Stimulated activated CD4-positive, alpha-beta T cell treated with anti-CD3 and anti-CD28 coated beads, Interleukin-12 subunit alpha, Interleukin-12 subunit beta, amount 100 ng/mL, for 48 hours (primary cell): Measurements from ENCODE around the gene HHAT.

ENCODE experiments used
- DNase-seq, 3 donors: peaks; one replicate each; pipeline ENCODE4 v3.0.0-alpha.2; 2020; ENCODE audit warnings: low read depth in 2 of 3, low spot score in 1 of 3

The HHAT gene

DNA sequence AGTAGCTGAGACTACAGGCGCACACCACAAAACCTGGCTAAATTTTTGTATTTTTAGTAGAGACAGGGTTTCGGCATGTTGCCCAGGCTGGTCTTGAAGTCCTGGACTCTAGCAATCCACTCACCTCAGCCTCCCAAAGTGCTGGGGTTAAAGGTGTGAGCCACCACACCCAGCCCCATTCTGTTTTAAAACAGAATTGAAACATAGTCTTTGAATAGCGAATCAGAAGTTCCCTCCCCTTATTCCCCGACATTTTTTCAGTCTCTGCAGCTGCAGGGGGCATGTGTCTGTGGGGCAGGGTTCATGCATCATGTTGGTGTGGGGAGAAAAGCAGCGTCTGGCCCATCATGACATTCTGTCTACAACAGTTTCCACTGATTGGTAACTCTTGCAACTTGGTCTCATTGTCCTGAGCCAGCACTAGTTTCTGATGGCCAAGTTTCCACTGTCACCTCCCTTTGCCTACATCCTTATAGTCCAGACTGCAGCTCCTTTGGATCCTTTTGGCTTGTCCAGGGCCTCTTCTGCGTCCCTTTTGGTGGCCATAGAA lies 15.6 kb upstream of the HHAT start:
- no peak for DNase-seq

DNA sequence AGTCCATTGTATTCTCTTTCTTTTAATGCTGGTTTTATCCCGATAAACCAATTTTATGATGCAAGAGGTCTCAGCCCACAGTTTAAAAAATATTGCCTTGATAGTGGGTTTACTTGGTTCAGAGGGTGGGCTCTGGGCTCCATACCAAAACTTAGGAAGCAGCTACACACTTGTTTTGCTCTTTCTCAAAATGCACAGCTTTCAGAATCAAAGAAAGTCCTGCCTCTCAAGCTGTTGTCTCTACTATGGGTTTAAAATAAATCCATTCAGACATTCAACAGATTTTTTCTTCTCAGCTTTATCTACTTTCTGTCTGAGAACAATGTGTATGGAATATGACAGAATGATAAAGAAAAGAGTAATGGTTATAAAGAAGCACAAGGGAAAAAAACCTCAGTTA lies 14.8 kb upstream of the HHAT start:
- no peak for DNase-seq

GRCh38 chr1:210315529-210315928 lies 13.2 kb upstream of the HHAT start:
- DNase-seq = no peak

- DNase-seq = no peak
Measured at GRCh38 chr1:210321131-210321530, 7.6 kb upstream of the HHAT start.

DNA sequence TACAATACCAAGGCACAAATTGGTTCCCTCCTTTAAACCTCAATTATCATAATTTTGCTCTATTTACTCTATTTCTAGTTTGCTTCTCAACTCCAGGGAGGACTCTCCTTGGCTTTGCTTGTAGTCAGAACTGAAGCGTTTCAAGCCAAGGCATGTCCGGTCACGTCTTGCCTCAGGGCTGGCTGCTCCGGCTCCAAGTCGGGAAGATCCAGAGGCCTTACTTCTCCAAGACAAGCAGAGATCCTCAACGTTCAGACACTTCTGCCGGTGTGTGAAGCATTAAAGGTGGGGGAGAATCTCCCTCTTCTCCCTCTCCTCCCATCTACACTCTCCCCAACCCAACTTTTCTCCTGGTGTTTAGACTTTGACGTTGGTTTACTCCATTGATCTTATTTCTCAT lies 7.2 kb upstream of the HHAT start:
- DNase-seq = no peak

DNA sequence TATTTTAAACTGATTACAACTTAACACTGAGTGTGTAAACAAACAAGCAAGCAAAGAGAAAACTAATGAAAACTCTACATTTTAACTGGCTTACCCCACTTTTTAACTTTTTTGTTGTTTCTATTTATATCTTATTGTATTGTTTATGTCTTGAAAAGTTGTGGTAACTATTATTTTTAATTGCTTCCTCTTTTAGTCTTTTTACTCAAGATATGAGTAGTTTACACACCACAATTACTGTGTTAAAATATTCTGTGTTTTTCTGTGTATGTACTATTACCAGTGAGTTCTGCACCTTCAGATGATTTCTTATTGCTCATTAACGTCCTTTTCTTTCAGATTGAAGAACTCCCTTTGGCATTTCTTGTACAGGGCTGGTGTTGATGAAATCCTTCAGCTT lies 4.7 kb upstream of the HHAT start:
- no peak for DNase-seq

DNA sequence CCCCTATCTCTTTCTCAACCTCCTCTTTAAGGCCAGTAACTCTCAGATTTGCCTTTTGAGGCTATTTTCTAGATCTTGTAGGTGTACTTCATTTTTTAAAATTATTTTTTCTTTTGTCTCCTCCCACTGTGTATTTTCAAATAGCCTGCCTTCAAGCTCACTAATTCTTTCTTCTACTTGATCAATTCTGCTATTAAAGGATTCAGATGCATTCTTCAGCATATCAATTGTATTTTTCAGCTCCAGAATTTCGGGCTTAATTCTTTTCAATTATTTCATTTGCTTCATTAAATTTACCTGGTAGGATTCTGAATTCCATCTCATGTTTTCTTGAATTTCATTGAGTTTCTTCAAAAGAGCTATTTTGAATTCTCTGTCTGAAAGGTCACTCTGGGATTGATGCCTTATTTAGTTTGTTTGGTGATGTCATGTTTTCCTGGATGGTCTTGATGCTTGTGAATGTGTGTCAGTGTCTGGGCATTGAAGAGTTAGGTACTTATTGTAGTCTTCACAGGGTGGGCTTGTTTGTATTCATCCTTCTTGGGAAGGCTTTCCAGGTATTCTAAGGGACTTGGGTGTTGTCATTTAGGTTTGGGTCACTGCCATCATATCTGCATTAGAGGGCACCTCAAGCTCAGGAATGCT lies 3.6 kb upstream of the HHAT start:
- no peak for DNase-seq

- no peak for DNase-seq
Measured at GRCh38 chr1:210328032-210328745, 513 bp upstream of the HHAT start.

- DNase-seq = no peak
Measured at GRCh38 chr1:210330279-210330866, 1.7 kb downstream of the HHAT start.

DNA sequence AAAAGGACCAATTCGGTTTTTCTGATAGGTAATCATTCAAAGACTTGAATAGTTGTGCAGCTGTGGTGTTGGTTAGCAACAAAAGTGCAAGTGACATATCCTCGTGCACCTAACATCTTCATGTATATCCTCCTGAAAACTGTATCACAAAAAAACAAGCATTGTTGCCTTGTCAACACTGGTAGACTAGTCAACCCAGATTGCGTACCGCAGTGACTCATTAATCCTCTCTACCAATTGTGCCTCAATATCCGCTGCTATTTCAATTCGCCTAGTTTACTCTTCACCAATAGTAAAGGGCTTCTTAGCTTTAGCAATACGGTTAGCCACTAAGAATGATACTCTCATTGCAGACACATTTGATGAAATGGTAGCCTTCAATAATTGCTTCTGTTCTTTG lies 3.5 kb downstream of the HHAT start:
- DNase-seq = no peak

GRCh38 chr1:210332719-210333398 lies 4.2 kb downstream of the HHAT start:
- DNase-seq = peak; percentile 51 to 60 (median 52)

DNA sequence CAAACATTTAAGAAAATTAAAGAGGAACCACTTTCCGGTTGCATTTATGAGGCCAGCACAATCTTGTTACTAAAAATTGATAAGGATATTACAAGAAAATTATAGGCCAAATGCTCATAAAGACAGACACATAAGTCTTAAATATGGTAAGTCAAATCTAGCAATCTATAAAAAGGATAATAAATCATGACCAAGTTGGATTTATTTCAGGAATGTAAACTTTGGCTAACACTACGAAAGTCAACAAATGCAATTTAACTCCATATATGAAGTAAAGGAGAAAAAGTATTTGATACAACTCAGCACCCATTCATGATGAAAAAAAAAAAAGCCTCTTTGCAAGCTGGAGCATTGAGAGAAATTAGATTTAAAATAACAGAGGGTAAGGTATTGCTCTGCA lies 6.3 kb downstream of the HHAT start:
- no peak for DNase-seq

DNA sequence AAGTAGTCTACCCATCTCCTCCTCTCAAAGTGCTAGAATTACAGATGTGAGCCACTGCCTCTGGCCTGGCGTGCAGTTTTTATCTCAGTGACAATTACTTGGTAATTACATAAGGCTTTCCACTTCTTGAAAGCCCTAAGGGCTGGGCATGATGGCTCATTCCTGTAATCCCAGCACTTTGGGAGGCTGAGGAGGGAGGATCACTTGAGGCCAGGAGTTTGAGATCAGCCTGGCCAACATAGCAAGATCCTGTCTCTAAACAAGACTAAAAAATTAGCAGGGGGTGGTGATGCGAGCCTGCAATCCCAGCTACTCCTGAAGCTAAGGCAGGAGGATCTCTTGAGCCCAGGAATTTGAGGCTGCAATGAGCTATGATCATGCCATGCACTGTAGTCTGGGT lies 7.7 kb downstream of the HHAT start:
- DNase-seq = no peak

DNA sequence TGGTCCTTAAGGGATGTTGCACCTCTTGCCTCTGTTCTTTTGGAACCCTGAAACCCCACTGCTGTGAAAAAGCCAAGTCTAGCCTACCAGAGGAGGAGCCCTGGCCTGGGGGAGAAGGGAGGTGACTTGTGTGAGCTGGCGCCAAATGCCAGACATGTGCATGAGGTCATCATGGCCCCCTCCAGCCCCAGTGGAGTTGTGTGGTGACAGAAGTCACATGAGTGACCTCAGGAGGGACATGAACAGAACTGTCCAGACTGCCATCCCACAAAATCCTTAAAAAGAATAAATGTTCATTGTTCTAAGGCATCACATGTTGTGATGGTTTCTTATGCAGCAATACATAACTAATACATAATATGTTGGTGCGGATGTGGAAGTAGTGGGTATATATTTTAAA lies 10.8 kb downstream of the HHAT start:
- DNase-seq = no peak

DNA sequence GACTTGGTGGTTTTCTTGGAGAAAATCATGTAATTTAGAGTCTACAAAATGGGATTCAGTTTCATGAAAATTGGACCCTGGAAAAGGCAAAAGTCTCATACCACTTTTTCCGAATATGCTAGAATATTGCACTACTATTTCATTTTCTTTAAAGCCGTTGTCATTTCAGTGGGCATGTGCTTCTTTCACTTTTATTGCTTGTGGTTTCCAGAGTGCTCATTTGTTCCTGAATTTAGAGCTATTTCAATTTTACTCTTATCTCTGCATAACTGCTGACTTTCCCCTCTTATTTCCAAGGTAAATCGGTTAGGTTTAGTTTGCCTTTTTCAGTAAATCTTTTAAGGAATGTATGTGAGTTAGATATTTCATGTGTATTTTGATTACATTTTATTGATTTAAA lies 11.6 kb downstream of the HHAT start:
- no peak for DNase-seq

DNA sequence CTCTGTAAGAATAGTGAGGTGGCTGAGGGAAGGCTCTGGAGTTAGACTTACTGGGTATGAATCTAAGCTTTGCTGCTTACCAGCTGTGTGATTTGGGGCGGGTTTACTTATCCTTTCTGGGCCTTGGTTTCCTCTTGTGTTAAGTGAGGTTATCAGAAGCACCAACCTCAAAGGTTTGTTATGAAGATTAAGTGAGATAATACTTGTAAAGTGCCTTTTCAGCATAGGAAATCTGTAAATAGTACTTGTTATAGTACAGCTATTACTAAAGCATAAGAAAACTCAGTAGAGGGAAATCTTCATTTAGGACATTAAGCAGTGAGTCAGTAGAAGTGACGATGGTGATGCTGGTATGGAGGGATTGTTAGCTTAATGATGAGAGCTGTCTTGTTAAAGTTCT lies 12.1 kb downstream of the HHAT start:
- no peak for DNase-seq

DNA sequence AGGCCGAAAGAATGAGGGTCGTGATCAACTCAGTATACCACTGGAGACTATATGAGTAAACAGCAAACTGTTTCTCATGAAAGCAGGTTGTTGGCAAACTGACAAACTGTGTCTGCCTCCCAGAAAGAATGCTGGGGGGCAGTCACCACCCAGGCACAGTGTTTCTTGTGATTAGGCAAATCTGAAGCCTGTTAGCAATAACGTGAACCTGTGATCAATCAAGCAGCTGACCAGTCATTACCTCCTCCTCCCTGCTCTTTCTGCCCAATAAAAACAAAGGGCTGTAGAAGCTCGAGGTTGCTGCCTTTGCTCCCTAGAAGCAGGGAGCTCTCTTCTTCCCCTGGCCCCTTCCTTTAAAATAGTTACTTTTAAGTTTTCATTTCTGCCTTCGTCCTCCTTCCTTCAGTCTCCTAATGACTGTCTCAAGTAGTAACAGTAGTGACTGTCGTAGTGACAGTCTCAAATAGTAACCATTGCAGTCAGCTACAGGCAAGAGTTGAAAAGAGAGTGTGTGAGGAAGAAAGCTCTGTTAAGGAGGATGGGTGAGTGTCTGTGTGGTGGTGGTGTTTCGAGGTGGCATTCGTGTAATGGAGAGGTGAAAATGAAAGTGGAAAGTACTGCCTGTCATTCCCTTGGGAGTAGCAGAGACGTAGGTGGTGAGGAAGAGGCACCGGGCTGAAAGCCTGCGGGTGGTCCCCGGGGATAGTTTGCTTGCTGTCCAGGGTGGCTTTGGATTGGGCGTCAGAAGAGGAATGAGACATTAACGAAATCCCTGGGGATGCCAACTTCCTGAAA lies 14.5 kb downstream of the HHAT start:
- DNase-seq = no peak

GRCh38 chr1:210344706-210345105 lies 16.0 kb downstream of the HHAT start:
- no peak for DNase-seq

GRCh38 chr1:210347112-210347511 lies 18.4 kb downstream of the HHAT start:
- DNase-seq = no peak

DNA sequence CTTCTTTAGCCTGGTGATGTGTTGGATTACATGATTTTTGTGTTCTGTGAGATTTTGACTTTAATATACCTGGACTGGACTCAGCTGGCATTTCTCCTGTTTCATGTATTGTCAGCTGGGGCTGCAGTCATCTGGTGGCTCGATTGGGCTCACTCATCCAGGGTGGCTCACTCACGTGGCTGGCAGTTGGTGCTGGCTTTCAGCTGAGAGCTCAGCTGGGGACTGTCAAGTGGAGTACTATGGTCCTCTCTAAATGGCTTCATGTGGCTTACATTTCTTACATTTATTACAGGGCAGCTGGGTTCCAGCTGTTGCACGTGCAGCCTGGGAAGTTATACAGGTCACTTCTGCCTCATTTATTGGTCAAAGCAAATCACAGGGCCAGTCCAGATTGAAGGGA lies 22.8 kb downstream of the HHAT start:
- DNase-seq = no peak

- DNase-seq = no peak
Measured at GRCh38 chr1:210352575-210352974, 23.9 kb downstream of the HHAT start.
